H9 (cell line): Measurements from ENCODE around the gene ACOXL. TPM values are rescaled to one million over a fixed set of nuclear protein-coding genes. Genes with fewer than 3 reads are reported as not detected.

Experiments
- DNase-seq: peaks from one replicate; pipeline ENCODE4 v3.0.0-alpha.2; 2017
- H2AFZ ChIP-seq: one replicate; pipeline ENCODE4 v1.6.1; 2013; ENCODE audit warnings: mild to moderate bottlenecking, low read length, control low read depth, moderate library complexity
- H2AK5ac ChIP-seq: 2 replicates; pipeline ENCODE4 v1.6.1; 2013; ENCODE audit warnings: low read length, control low read depth, mixed read lengths; ENCODE audit not compliant: insufficient read length
- H2BK120ac ChIP-seq: one replicate; pipeline ENCODE4 v1.6.1; 2013; ENCODE audit warnings: low read depth, mild to moderate bottlenecking, low read length, control low read depth, inconsistent platforms; ENCODE audit not compliant: poor library complexity, severe bottlenecking
- H2BK12ac ChIP-seq: 2 replicates; pipeline ENCODE4 v1.6.1; 2013; ENCODE audit warnings: low read length, control low read depth, mixed read lengths, low read depth; ENCODE audit not compliant: insufficient read length
- H2BK15ac ChIP-seq: 2 replicates; pipeline ENCODE4 v1.6.1; 2013; ENCODE audit warnings: low read depth, low read length, control low read depth
- H2BK20ac ChIP-seq: one replicate; pipeline ENCODE4 v1.6.1; 2013; ENCODE audit warnings: low read depth, mild to moderate bottlenecking, low read length, control low read depth, inconsistent platforms; ENCODE audit not compliant: poor library complexity, severe bottlenecking
- H2BK5ac ChIP-seq: 2 replicates; pipeline ENCODE4 v1.6.1; 2013; ENCODE audit warnings: low read length, control low read depth, mixed read lengths; ENCODE audit not compliant: insufficient read length
- H3K14ac ChIP-seq: 2 replicates; pipeline ENCODE4 v1.6.1; 2013; ENCODE audit warnings: low read length, control low read depth; ENCODE audit not compliant: insufficient read depth
- H3K18ac ChIP-seq: 2 replicates; pipeline ENCODE4 v1.6.1; 2013; ENCODE audit warnings: low read depth, mild to moderate bottlenecking, mixed read lengths, low read length, control low read depth; ENCODE audit not compliant: insufficient read length
- H3K23ac ChIP-seq: 2 replicates; pipeline ENCODE4 v1.6.1; 2013; ENCODE audit warnings: low read length, control low read depth, mixed read lengths, low read depth; ENCODE audit not compliant: insufficient read length
- H3K23me2 ChIP-seq: 2 replicates; pipeline ENCODE4 v1.6.1; 2013; ENCODE audit warnings: low read depth, mild to moderate bottlenecking, mixed read lengths, low read length, control low read depth; ENCODE audit not compliant: insufficient read length, poor library complexity, severe bottlenecking
- H3K27ac ChIP-seq: 2 replicates; pipeline ENCODE4 v1.5.1; 2013; ENCODE audit warnings: low read length, control low read depth, mixed read lengths, low read depth; ENCODE audit not compliant: insufficient read length
- H3K27me3 ChIP-seq: 2 replicates; pipeline ENCODE4 v1.6.1; 2013; ENCODE audit warnings: low read length, control low read depth, inconsistent platforms; ENCODE audit not compliant: insufficient read depth
- H3K4ac ChIP-seq: 2 replicates; pipeline ENCODE4 v1.6.1; 2013; ENCODE audit warnings: low read depth, mild to moderate bottlenecking, control low read depth, inconsistent platforms, low read length, moderate library complexity
- H3K4me1 ChIP-seq: 2 replicates; pipeline ENCODE4 v1.6.1; 2013; ENCODE audit warnings: low read length, control low read depth, inconsistent platforms; ENCODE audit not compliant: insufficient read depth
- H3K4me2 ChIP-seq: 2 replicates; pipeline ENCODE4 v1.6.1; 2013; ENCODE audit warnings: low read length, control low read depth, mixed read lengths; ENCODE audit not compliant: insufficient read length, insufficient read depth
- H3K56ac ChIP-seq: 2 replicates; pipeline ENCODE4 v1.6.1; 2013; ENCODE audit warnings: low read depth, mild to moderate bottlenecking, mixed read lengths, low read length, control low read depth; ENCODE audit not compliant: insufficient read length
- H3K79me1 ChIP-seq: 2 replicates; pipeline ENCODE4 v1.6.1; 2013; ENCODE audit warnings: low read depth, mild to moderate bottlenecking, moderate library complexity, low read length, control low read depth, inconsistent platforms; ENCODE audit not compliant: insufficient read depth, poor library complexity, severe bottlenecking
- H3K79me2 ChIP-seq: 2 replicates; pipeline ENCODE4 v1.6.1; 2013; ENCODE audit warnings: low read length, control low read depth, inconsistent platforms; ENCODE audit not compliant: insufficient read depth
- H3K9ac ChIP-seq: 2 replicates; pipeline ENCODE4 v1.6.1; 2013; ENCODE audit warnings: low read length, control low read depth, mixed read lengths; ENCODE audit not compliant: insufficient read length; ENCODE audit errors: extremely low read depth
- H3K9me3 ChIP-seq: one replicate; pipeline ENCODE4 v1.6.1; 2013; ENCODE audit warnings: low read depth, low read length, inconsistent platforms; ENCODE audit not compliant: control insufficient read depth
- H3T11ph ChIP-seq: one replicate; pipeline ENCODE4 v1.6.1; 2013; ENCODE audit warnings: mild to moderate bottlenecking, low read length, control low read depth, inconsistent platforms
- H4K20me1 ChIP-seq: one replicate; pipeline ENCODE4 v1.6.1; 2013; ENCODE audit not compliant: control insufficient read depth, insufficient read length, insufficient read depth
- H4K5ac ChIP-seq: 2 replicates; pipeline ENCODE4 v1.6.1; 2013; ENCODE audit warnings: low read depth, mild to moderate bottlenecking, mixed read lengths, low read length, control low read depth; ENCODE audit not compliant: insufficient read length
- H4K8ac ChIP-seq: replicated peaks from 2 replicates; pipeline ENCODE4 v1.6.1; 2013; ENCODE audit warnings: low read length, control low read depth, mixed read lengths, low read depth; ENCODE audit not compliant: insufficient read length
- H4K91ac ChIP-seq: 2 replicates; pipeline ENCODE4 v1.6.1; 2013; ENCODE audit warnings: low read depth, mild to moderate bottlenecking, moderate library complexity, mixed read lengths, low read length, control low read depth; ENCODE audit not compliant: insufficient read length
- H3K27ac Mint-ChIP-seq, 3 experiments: 2 replicates in 2 of 3; 3 replicates in 1 of 3; pipeline ENCODE4 v1.8.0; 2020 to 2021; ENCODE audit warnings: mixed read lengths in 3 of 3, mild to moderate bottlenecking in 1 of 3, moderate library complexity in 1 of 3
- H3K27me3 Mint-ChIP-seq: 2 replicates; pipeline ENCODE4 v1.8.0; 2021; ENCODE audit warnings: low read depth, mild to moderate bottlenecking, moderate library complexity, mixed read lengths
- H3K36me3 Mint-ChIP-seq, 3 experiments: 2 replicates in 2 of 3; 3 replicates in 1 of 3; pipeline ENCODE4 v1.8.0; 2020 to 2021; ENCODE audit warnings: low read depth in 3 of 3, mixed read lengths in 3 of 3; ENCODE audit not compliant: insufficient read depth in 1 of 3
- H3K4me1 Mint-ChIP-seq, 2 experiments: 2 replicates each; pipeline ENCODE4 v1.8.0; 2020; ENCODE audit warnings: mixed read lengths in 2 of 2
- H3K4me3 Mint-ChIP-seq, 2 experiments: 2 replicates in 1 of 2; 3 replicates in 1 of 2; pipeline ENCODE4 v1.8.0; 2020 to 2021; ENCODE audit warnings: mild to moderate bottlenecking in 2 of 2, mixed read lengths in 2 of 2, moderate library complexity in 1 of 2
- H3K9me3 Mint-ChIP-seq, 2 experiments: 2 replicates in 1 of 2; 3 replicates in 1 of 2; pipeline ENCODE4 v1.8.0; 2020; ENCODE audit warnings: mild to moderate bottlenecking in 2 of 2, mixed read lengths in 2 of 2, moderate library complexity in 1 of 2
- CTCF ChIP-seq: fragments of 200-600 bp; sonication (generic); conservative IDR thresholded peaks from 3 replicates; pipeline ENCODE4 v1.8.0; 2021; ENCODE audit warnings: antibody characterized with exemption, mild to moderate bottlenecking
- WGBS: extraction: QIAGEN DNeasy Blood & Tissue Kit; methylation state at CpG from one replicate; pipeline ENCODE4 v1.1.7; 2013; ENCODE audit warnings: missing lambda C conversion rate, low lambda C conversion rate, mixed read lengths; ENCODE audit not compliant: insufficient read length; ENCODE audit errors: extremely low coverage; 5-methylcytosine and 5-hydroxymethylcytosine counted together
- total RNA-seq: library from RNA; stranded (reverse); gene quantifications from 2 replicates; pipeline ENCODE4 v1.2.1, GENCODE V29; 2021

ACOXL gene
- total RNA-seq, 1 experiment from 2014 or later, result 37.6 TPM

GRCh38 chr2:110998311-110998710, 265.9 kb downstream of the ACOXL start:
- Histone ChIP-seq H3K9ac (no peak overlapping the region), H3K18ac (no peak overlapping the region), H3K56ac (no peak overlapping the region), H2AK5ac (no peak overlapping the region), H3K4me1 (no peaks in the 10 kb centered on the region; the same call in 1 of the 2 replicates), H3K79me2 (no peaks in the 10 kb centered on the region), H3T11ph (no peak overlapping the region), H2AFZ (no peak overlapping the region), H4K5ac (no peak overlapping the region), H4K91ac (no peak overlapping the region), H3K27ac (no peak overlapping the region), H4K20me1 (no peaks in the 10 kb centered on the region), H3K4me2 (no peak overlapping the region), H3K23me2 (no peaks in the 10 kb centered on the region), H3K4ac (no peak overlapping the region), H2BK15ac (no peak overlapping the region), H3K79me1 (no peaks in the 10 kb centered on the region), H4K8ac (no peak overlapping the region), H3K14ac (no peak overlapping the region), H2BK120ac (no peak overlapping the region), H2BK20ac (no peak overlapping the region), H3K9me3 (no peaks in the 10 kb centered on the region), H2BK5ac (no peak overlapping the region), H2BK12ac (no peak overlapping the region), H3K23ac (no peak overlapping the region), H3K27me3 (no peaks in the 10 kb centered on the region)
- Mint-ChIP-seq H3K27me3 (no peaks in the 10 kb centered on the region), H3K27ac (peak overlapping the region in 1 of 3 experiments; percentile 11; a peak in 1 of 7 replicates), H3K36me3 (peaks cover 15 to 43% (median 33%) of the 10 kb centered on the region in 3 experiments), H3K9me3 (no peaks in the 10 kb centered on the region; a peak in 2 of 5 replicates), H3K4me1 (peaks cover 11 to 24% of the 10 kb centered on the region in 2 experiments), H3K4me3 (no peak overlapping the region)
- no peak for DNase-seq
- WGBS, result no CpG with 5 or more reads among the region's 4 CpGs
- no peak for TF ChIP-seq CTCF
